GDM1 (cell line): ENCODE results near the gene DDX31.

Experiments
- DNase-seq: peaks from one replicate; lab custom pipeline; 2025; lab: John Stamatoyannopoulos, UW

DDX31 gene

GRCh38 chr9:132547052-132547431 lies 122.7 kb downstream of the DDX31 start:
- no peak for DNase-seq

- DNase-seq = no peak
Measured at GRCh38 chr9:132546148-132547051, 123.4 kb downstream of the DDX31 start.

- DNase-seq = no peak
Measured at GRCh38 chr9:132545578-132545977, 124.2 kb downstream of the DDX31 start.

GRCh38 chr9:132543960-132544359 lies 125.8 kb downstream of the DDX31 start:
- no peak for DNase-seq

GRCh38 chr9:132543251-132543650 lies 126.5 kb downstream of the DDX31 start:
- DNase-seq = no peak
